ENCODE results near the gene NAV2. TPM values are rescaled to one million over a fixed set of nuclear protein-coding genes. Genes with fewer than 3 reads are reported as not detected.

NAV2 gene
- polyA plus RNA-seq, 1 donor (not counting 4 experiments of a cell fraction or from before 2014, with no cell fraction given) = 4.0 TPM

DNA sequence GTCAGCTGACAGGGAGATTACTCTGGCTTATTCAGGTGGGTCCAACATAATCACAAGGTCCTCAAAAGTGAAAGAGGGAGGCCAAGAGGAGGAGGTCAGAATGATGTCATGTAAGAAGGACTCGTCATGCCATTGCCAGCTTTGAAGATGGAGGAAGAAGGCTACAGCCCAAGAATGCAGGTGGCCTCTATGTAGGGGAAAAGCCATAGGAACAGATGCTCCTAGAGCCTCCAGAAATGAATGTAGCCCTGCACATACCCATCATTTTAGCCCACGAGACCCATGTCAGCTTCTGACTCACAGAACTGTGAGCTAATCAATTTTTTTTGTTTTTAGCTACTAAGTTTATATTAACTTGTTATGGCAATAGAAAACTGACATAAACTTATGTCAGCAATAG lies 276.6 kb downstream of the NAV2 start:
- Histone ChIP-seq H3K4me3 (ENCODE audit: control insufficient read depth in 2 of 3, extremely low read depth in 1 of 3, insufficient read depth in 2 of 3, low read depth in 1 of 3, low read length in 3 of 3) (no peak overlapping the region), H4K20me1 (ENCODE audit: control insufficient read depth, extremely low read depth, insufficient read depth, low read length) (no peaks in the 10 kb centered on the region), H3K27ac (ENCODE audit: control insufficient read depth, insufficient read depth, low read length) (no peak overlapping the region), H3K27me3 (ENCODE audit: control insufficient read depth, extremely low read depth, insufficient read depth, low read length) (no peaks in the 10 kb centered on the region), H3K4me1 (ENCODE audit: control insufficient read depth, extremely low read depth, insufficient read depth, low read length) (peaks cover 15% of the 10 kb centered on the region), H2AFZ (ENCODE audit: control insufficient read depth, low read length) (no peak overlapping the region), H3K9ac (ENCODE audit: control insufficient read depth, extremely low read depth, insufficient read depth, low read length) (no peak overlapping the region), H3K36me3 (ENCODE audit: control insufficient read depth in 2 of 2, extremely low read depth in 1 of 2, insufficient read depth in 2 of 2, low read length in 2 of 2) (no peaks in the 10 kb centered on the region), H3K79me2 (ENCODE audit: control insufficient read depth, insufficient read depth, low read length) (no peaks in the 10 kb centered on the region), H3K4me2 (ENCODE audit: control insufficient read depth, extremely low read depth, insufficient read depth, low read depth, low read length) (no peak overlapping the region), H3K9me1 (ENCODE audit: control insufficient read depth, extremely low read depth, insufficient read depth, low read length) (no peaks in the 10 kb centered on the region), H3K9me3 (ENCODE audit: control insufficient read depth, low read depth, low read length) (no peaks in the 10 kb centered on the region)
- FAIRE-seq (peak; percentile 9), DNase-seq (ENCODE audit: low read depth, low spot score) (no peak)
- dilution Hi-C loops (cut with MboI; ENCODE audit: extremely low pct_ligation_motif_present, low sequenced_read_pairs) = no loop called here
- no peak for TF ChIP-seq EZH2 (IDR thresholded peaks at IDR 0.05; ENCODE audit: low read length)
- TF ChIP-seq, protein P1, sequence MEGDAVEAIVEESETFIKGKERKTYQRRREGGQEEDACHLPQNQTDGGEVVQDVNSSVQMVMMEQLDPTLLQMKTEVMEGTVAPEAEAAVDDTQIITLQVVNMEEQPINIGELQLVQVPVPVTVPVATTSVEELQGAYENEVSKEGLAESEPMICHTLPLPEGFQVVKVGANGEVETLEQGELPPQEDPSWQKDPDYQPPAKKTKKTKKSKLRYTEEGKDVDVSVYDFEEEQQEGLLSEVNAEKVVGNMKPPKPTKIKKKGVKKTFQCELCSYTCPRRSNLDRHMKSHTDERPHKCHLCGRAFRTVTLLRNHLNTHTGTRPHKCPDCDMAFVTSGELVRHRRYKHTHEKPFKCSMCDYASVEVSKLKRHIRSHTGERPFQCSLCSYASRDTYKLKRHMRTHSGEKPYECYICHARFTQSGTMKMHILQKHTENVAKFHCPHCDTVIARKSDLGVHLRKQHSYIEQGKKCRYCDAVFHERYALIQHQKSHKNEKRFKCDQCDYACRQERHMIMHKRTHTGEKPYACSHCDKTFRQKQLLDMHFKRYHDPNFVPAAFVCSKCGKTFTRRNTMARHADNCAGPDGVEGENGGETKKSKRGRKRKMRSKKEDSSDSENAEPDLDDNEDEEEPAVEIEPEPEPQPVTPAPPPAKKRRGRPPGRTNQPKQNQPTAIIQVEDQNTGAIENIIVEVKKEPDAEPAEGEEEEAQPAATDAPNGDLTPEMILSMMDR (optimal IDR thresholded peaks at IDR 0.05 in 1 of 3, IDR thresholded peaks at IDR 0.05 in 1 of 3, conservative IDR thresholded peaks at IDR 0.05 in 1 of 3; ENCODE audit: extremely low read depth in 1 of 3, insufficient read depth in 2 of 3, low read length in 3 of 3) = no peak

- no peak for FAIRE-seq
- Histone ChIP-seq H3K27ac (ENCODE audit: control insufficient read depth, insufficient read depth, low read length) (no peak overlapping the region), H3K27me3 (ENCODE audit: control insufficient read depth, extremely low read depth, insufficient read depth, low read length) (no peaks in the 10 kb centered on the region), H3K4me1 (ENCODE audit: control insufficient read depth, extremely low read depth, insufficient read depth, low read length) (peaks cover 23% of the 10 kb centered on the region), H3K36me3 (ENCODE audit: control insufficient read depth in 2 of 2, extremely low read depth in 1 of 2, insufficient read depth in 2 of 2, low read length in 2 of 2) (no peaks in the 10 kb centered on the region), H3K9ac (ENCODE audit: control insufficient read depth, extremely low read depth, insufficient read depth, low read length) (no peak overlapping the region), H3K79me2 (ENCODE audit: control insufficient read depth, insufficient read depth, low read length) (no peaks in the 10 kb centered on the region), H2AFZ (ENCODE audit: control insufficient read depth, low read length) (no peak overlapping the region), H3K4me3 (ENCODE audit: control insufficient read depth in 2 of 3, extremely low read depth in 1 of 3, insufficient read depth in 2 of 3, low read depth in 1 of 3, low read length in 3 of 3) (no peak overlapping the region), H3K9me3 (ENCODE audit: control insufficient read depth, low read depth, low read length) (no peaks in the 10 kb centered on the region), H4K20me1 (ENCODE audit: control insufficient read depth, extremely low read depth, insufficient read depth, low read length) (no peaks in the 10 kb centered on the region), H3K4me2 (ENCODE audit: control insufficient read depth, extremely low read depth, insufficient read depth, low read depth, low read length) (no peak overlapping the region), H3K9me1 (ENCODE audit: control insufficient read depth, extremely low read depth, insufficient read depth, low read length) (no peaks in the 10 kb centered on the region)
- DNase-seq (ENCODE audit: low read depth, low spot score) = no peak
- no peak for TF ChIP-seq EZH2 (IDR thresholded peaks at IDR 0.05; ENCODE audit: low read length)
- TF ChIP-seq, protein P1 (optimal IDR thresholded peaks at IDR 0.05 in 1 of 3, IDR thresholded peaks at IDR 0.05 in 1 of 3, conservative IDR thresholded peaks at IDR 0.05 in 1 of 3; ENCODE audit: extremely low read depth in 1 of 3, insufficient read depth in 2 of 3, low read length in 3 of 3) = no peak
- dilution Hi-C loops (cut with MboI; ENCODE audit: extremely low pct_ligation_motif_present, low sequenced_read_pairs) = no loop called here
Observed at GRCh38 chr11:19992162-19992561, 279.5 kb downstream of the NAV2 start.
